Liver (tissue), 9 donors: ENCODE results near the gene PATE2. TPM values are rescaled to one million over a fixed set of nuclear protein-coding genes. Genes with fewer than 3 reads are reported as not detected.

Source experiments
- DNase-seq: peaks from one replicate; pipeline ENCODE4 v3.0.0-alpha.2; 2017; ENCODE audit warnings: low spot score
- H3K27ac ChIP-seq, 2 donors: one replicate each; pipeline ENCODE4 v1.7.0; 2013; ENCODE audit warnings: inconsistent platforms in 2 of 2, low read length in 2 of 2, control low read depth in 1 of 2, low read depth in 1 of 2, mild to moderate bottlenecking in 1 of 2
- H3K27me3 ChIP-seq, 4 donors: one replicate each; pipeline versions ENCODE4 v1.6.1 to v1.7.0; 2013; ENCODE audit warnings: low read length in 3 of 4, inconsistent platforms in 1 of 4, mild to moderate bottlenecking in 1 of 4, moderate library complexity in 1 of 4; ENCODE audit not compliant: control insufficient read depth in 4 of 4, insufficient read depth in 4 of 4
- H3K36me3 ChIP-seq, 4 donors: one replicate each; pipeline versions ENCODE4 v1.6.1 to v1.7.0; 2013; ENCODE audit warnings: low read length in 3 of 4, mild to moderate bottlenecking in 3 of 4, low read depth in 1 of 4, moderate library complexity in 1 of 4; ENCODE audit not compliant: control insufficient read depth in 4 of 4, insufficient read depth in 3 of 4
- H3K4me1 ChIP-seq, 4 donors: one replicate each; pipeline versions ENCODE4 v1.6.1 to v1.7.0; 2013; ENCODE audit warnings: low read length in 3 of 4, mild to moderate bottlenecking in 3 of 4, moderate library complexity in 1 of 4; ENCODE audit not compliant: control insufficient read depth in 4 of 4, insufficient read depth in 4 of 4
- H3K4me3 ChIP-seq, 3 donors: one replicate each; pipeline versions ENCODE4 v1.6.1 to v1.7.0; 2013; ENCODE audit warnings: low read length in 3 of 3, control low read depth in 1 of 3, low read depth in 1 of 3, mild to moderate bottlenecking in 1 of 3
- H3K9ac ChIP-seq, 2 donors: one replicate each; pipeline ENCODE4 v1.7.0; 2013; ENCODE audit warnings: low read length in 2 of 2, mild to moderate bottlenecking in 2 of 2, moderate library complexity in 2 of 2, control low read depth in 1 of 2, low read depth in 1 of 2
- H3K9me3 ChIP-seq, 4 donors: one replicate each; pipeline versions ENCODE4 v1.6.1 to v1.7.0; 2013; ENCODE audit warnings: low read length in 3 of 4; ENCODE audit not compliant: control insufficient read depth in 4 of 4
- ATF3 ChIP-seq: IDR thresholded peaks from 2 replicates; pipeline ENCODE4 v1.6.1; 2016; ENCODE audit warnings: antibody characterized with exemption
- EGR1 ChIP-seq, 2 donors: IDR thresholded peaks; 2 replicates each; pipeline ENCODE4 v1.6.1; 2016 to 2018; ENCODE audit warnings: antibody characterized with exemption in 2 of 2, low read depth in 2 of 2
- FOXA1 ChIP-seq: IDR thresholded peaks from 2 replicates; pipeline ENCODE4 v1.6.1; 2016; ENCODE audit warnings: antibody characterized with exemption
- FOXA2 ChIP-seq: IDR thresholded peaks from 2 replicates; pipeline ENCODE4 v1.6.1; 2016; ENCODE audit warnings: antibody characterized with exemption
- GABPA ChIP-seq, 2 donors: IDR thresholded peaks in 1 of 2; conservative IDR thresholded peaks in 1 of 2; 2 replicates each; pipeline ENCODE4 v1.6.1; 2016; ENCODE audit warnings: antibody characterized with exemption in 2 of 2, mild to moderate bottlenecking in 1 of 2, moderate library complexity in 1 of 2
- HNF4A ChIP-seq, 2 donors: conservative IDR thresholded peaks; 2 replicates each; pipeline ENCODE4 v1.6.1; 2016; ENCODE audit warnings: antibody characterized with exemption in 2 of 2, mild to moderate bottlenecking in 2 of 2
- JUND ChIP-seq, 2 donors: IDR thresholded peaks; 2 replicates each; pipeline ENCODE4 v1.6.1; 2016; ENCODE audit warnings: antibody characterized with exemption in 2 of 2
- MAX ChIP-seq: IDR thresholded peaks from 2 replicates; pipeline ENCODE4 v1.6.1; 2016; ENCODE audit warnings: antibody characterized with exemption
- RAD21 ChIP-seq, 2 donors: IDR thresholded peaks; 2 replicates each; pipeline ENCODE4 v1.6.1; 2016; ENCODE audit warnings: antibody characterized with exemption in 2 of 2, mild to moderate bottlenecking in 2 of 2
- REST ChIP-seq: IDR thresholded peaks from 2 replicates; pipeline ENCODE4 v1.6.1; 2016; ENCODE audit warnings: antibody characterized with exemption, mild to moderate bottlenecking
- RXRA ChIP-seq, 2 donors: IDR thresholded peaks; 2 replicates each; pipeline ENCODE4 v1.6.1; 2017 to 2018; ENCODE audit warnings: antibody characterized with exemption in 2 of 2, mild to moderate bottlenecking in 1 of 2
- SP1 ChIP-seq: IDR thresholded peaks from 2 replicates; pipeline ENCODE4 v1.6.1; 2018; ENCODE audit warnings: antibody characterized with exemption, mild to moderate bottlenecking
- TAF1 ChIP-seq: conservative IDR thresholded peaks from 2 replicates; pipeline ENCODE4 v1.6.1; 2016; ENCODE audit warnings: antibody characterized with exemption, mild to moderate bottlenecking
- YY1 ChIP-seq: IDR thresholded peaks from 2 replicates; pipeline ENCODE4 v1.6.1; 2016; ENCODE audit warnings: antibody characterized with exemption, mild to moderate bottlenecking
- WGBS: extraction: QIAGEN DNeasy Blood & Tissue Kit; methylation state at CpG from one replicate; pipeline ENCODE4 v1.1.7; 2013; 5-methylcytosine and 5-hydroxymethylcytosine counted together
- polyA plus RNA-seq, 2 donors: library from polyadenylated mRNA; stranded (reverse) in 1 of 2; unstranded in 1 of 2; fragments of 200-250 nt in 1 of 2; fragments of >200 nt in 1 of 2; fragmentation: Nextera tagmentation in 1 of 2; extraction: Ambion mirVana in 1 of 2; gene quantifications; one replicate each; pipeline versions ENCODE4 v1.2.1 to v1.2.3, GENCODE V29; 2013 to 2015
- total RNA-seq, 2 donors: library from RNA; depleted of rRNA; stranded (reverse); fragments of >200 nt; gene quantifications; one replicate each; pipeline ENCODE4 v1.2.3, GENCODE V29; 2014
- donor health status: healthy.
- donor health status: healthy.
- donor health status: healthy.
- donor health status: healthy.
- donor health status: healthy.

PATE2 gene
- total and polyA plus RNA-seq, 4 donors, result not detected

- Histone ChIP-seq H3K27me3 (no peaks in the 10 kb centered on the region), H3K4me1 (no peaks in the 10 kb centered on the region), H3K9ac (no peak overlapping the region), H3K9me3 (peaks cover 0 to 15% (median 8%) of the 10 kb centered on the region in 4 donors), H3K27ac (no peak overlapping the region), H3K4me3 (no peak overlapping the region), H3K36me3 (no peaks in the 10 kb centered on the region)
- TF ChIP-seq RXRA (IDR thresholded peaks at IDR 0.05), result no peak
- no peak for TF ChIP-seq TAF1
- TF ChIP-seq EGR1 (IDR thresholded peaks at IDR 0.05; ENCODE audit: low read depth in 2 of 2), result no peak
- TF ChIP-seq REST, result no peak
- no peak for TF ChIP-seq MAX
- no peak for TF ChIP-seq ATF3
- TF ChIP-seq JUND (IDR thresholded peaks at IDR 0.05), result no peak
- no peak for TF ChIP-seq GABPA (IDR thresholded peaks at IDR 0.05 in 1 of 2, conservative IDR thresholded peaks at IDR 0.05 in 1 of 2)
- no peak for TF ChIP-seq HNF4A (conservative IDR thresholded peaks at IDR 0.05)
- no peak for TF ChIP-seq YY1
- TF ChIP-seq RAD21 (IDR thresholded peaks at IDR 0.05), result no peak
- no peak for TF ChIP-seq SP1
- TF ChIP-seq FOXA1, result no peak
- DNase-seq, result no peak
- 72% methylated on average over 1 of the region's 1 CpG for WGBS
Observed at GRCh38 chr11:125802387-125802786, 23.8 kb upstream of the PATE2 start.

- WGBS, result 60% methylated on average over 2 of the region's 2 CpGs
- no peak overlapping the region for H3K9ac ChIP-seq
- no peak for DNase-seq
- no peaks in the 10 kb centered on the region for H3K4me1 ChIP-seq
- peak; percentile 43 for TF ChIP-seq REST
- no peak for TF ChIP-seq FOXA2
- H3K27me3 ChIP-seq, result no peaks in the 10 kb centered on the region
- peaks cover 0 to 19% (median 10%) of the 10 kb centered on the region in 4 donors for H3K9me3 ChIP-seq
- H3K27ac ChIP-seq, result no peak overlapping the region
- no peaks in the 10 kb centered on the region for H3K36me3 ChIP-seq
- H3K4me3 ChIP-seq, result no peak overlapping the region
Observed at GRCh38 chr11:125799808-125800207, 21.2 kb upstream of the PATE2 start.
